ENCODE results near the gene TRIM62. TPM values are rescaled to one million over a fixed set of nuclear protein-coding genes. Genes with fewer than 3 reads are reported as not detected.

TRIM62 gene
- polyA plus RNA-seq, 2 of the 4 experiments (the other 2 are of a cell fraction) = 0.79 to 1.5 TPM

GRCh38 chr1:33170351-33171274 lies 11.2 kb downstream of the TRIM62 start:
- FAIRE-seq = no peak
- TF ChIP-seq EP300 (IDR thresholded peaks at IDR 0.05) (no peak), MAX (IDR thresholded peaks at IDR 0.05) (no peak), ZNF302 (CRISPR knock-in tag; IDR thresholded peaks at IDR 0.05) (no peak), BHLHE40 (IDR thresholded peaks at IDR 0.05; ENCODE audit: low read depth, low read length) (no peak), RAD21 (conservative IDR thresholded peaks at IDR 0.05 in 1 of 2, IDR thresholded peaks at IDR 0.05 in 1 of 2) (no peak), RNF2 (IDR thresholded peaks at IDR 0.05; ENCODE audit: borderline replicate concordance, low read depth) (no peak), NR3C1 (IDR thresholded peaks at IDR 0.05) (no peak), CEBPB (IDR thresholded peaks at IDR 0.05) (no peak), FOSB (CRISPR knock-in tag; IDR thresholded peaks at IDR 0.05) (no peak), HOXA7 (CRISPR knock-in tag; IDR thresholded peaks at IDR 0.05) (no peak), MAFK (IDR thresholded peaks at IDR 0.05; ENCODE audit: partially characterized antibody) (no peak), FOXS1 (CRISPR knock-in tag; IDR thresholded peaks at IDR 0.05) (no peak), POLR2AphosphoS2 (conservative IDR thresholded peaks at IDR 0.05; ENCODE audit: low read length) (no peak), BCL3 (IDR thresholded peaks at IDR 0.05) (no peak), KDM1A (IDR thresholded peaks at IDR 0.05; ENCODE audit: low read depth) (no peak), RCOR1 (IDR thresholded peaks at IDR 0.05; ENCODE audit: low read depth, low read length) (no peak), CBX8 (IDR thresholded peaks at IDR 0.05) (no peak)
- H3K4me1 ChIP-seq = no peaks in the 10 kb centered on the region
- 85% methylated on average over 12 of the region's 13 CpGs for WGBS (ENCODE audit: missing lambda C conversion rate)
- POLR2A ChIA-PET = no interaction called here
- no peak for DNase-seq (ENCODE audit: low read depth in 1 of 2, low spot score in 1 of 2)
- H3K27ac ChIP-seq = no peak overlapping the region
- H3K4me3 ChIP-seq = no peak overlapping the region
- no peak overlapping the region for H3K4me2 ChIP-seq
- CTCF ChIA-PET = no interaction called here
- no peaks in the 10 kb centered on the region for H3K9me3 ChIP-seq
- ATAC-seq = no peak

- TF ChIP-seq ZSCAN20 (CRISPR knock-in tag; IDR thresholded peaks at IDR 0.05) (no peak), REST (IDR thresholded peaks at IDR 0.05) (no peak), PHF8 (IDR thresholded peaks at IDR 0.05; ENCODE audit: borderline replicate concordance, low read depth) (no peak), SMC3 (IDR thresholded peaks at IDR 0.05) (no peak), GATA3 (IDR thresholded peaks at IDR 0.05; ENCODE audit: borderline replicate concordance) (no peak), BHLHE40 (IDR thresholded peaks at IDR 0.05; ENCODE audit: low read depth, low read length) (no peak), RFX5 (IDR thresholded peaks at IDR 0.05) (no peak), FOXS1 (CRISPR knock-in tag; IDR thresholded peaks at IDR 0.05) (no peak), FOSL2 (IDR thresholded peaks at IDR 0.05) (no peak), FOSL2 (CRISPR knock-in tag; IDR thresholded peaks at IDR 0.05) (no peak), HOXB5 (CRISPR knock-in tag; IDR thresholded peaks at IDR 0.05) (no peak)
- no peak for DNase-seq (ENCODE audit: low read depth in 1 of 2, low spot score in 1 of 2)
- 66% methylated on average over 10 of the region's 11 CpGs for WGBS (ENCODE audit: missing lambda C conversion rate)
- Histone ChIP-seq H3K9me3 (no peaks in the 10 kb centered on the region), H3K4me2 (no peak overlapping the region), H3K27ac (no peak overlapping the region), H3K4me3 (no peak overlapping the region), H3K4me1 (no peaks in the 10 kb centered on the region)
- POLR2A ChIA-PET = no interaction called here
- CTCF ChIA-PET = interaction anchor here (2.3 kb wide), 1 partner anchor 42 kb away, joined by 6 read pairs; no protein-coding TSS in a partner anchor
- FAIRE-seq = no peak
- no peak for ATAC-seq
These were observed 12.4 kb downstream of the TRIM62 start for GRCh38 chr1:33169290-33170055.

Measured in A549 (cell line).